Spleen (tissue), 11 donors: ENCODE results near the gene PALM. TPM values are rescaled to one million over a fixed set of nuclear protein-coding genes. Genes with fewer than 3 reads are reported as not detected.

Experiments used
- DNase-seq: peaks from one replicate; pipeline ENCODE4 v3.0.0-alpha.2; 2020
- H3K27ac ChIP-seq, 8 donors: fragments of 200-600 bp; sonication (generic) in 7 of 8; 1 replicate in 4 of 8; 2 replicates in 4 of 8; pipeline versions ENCODE4 v1.5.0 to v1.8.0; 2016 to 2021; ENCODE audit warnings: inconsistent platforms in 4 of 8, mild to moderate bottlenecking in 4 of 8, moderate library complexity in 1 of 8
- H3K27me3 ChIP-seq, 7 donors: fragments of 200-600 bp; sonication (generic) in 6 of 7; replicated peaks in 1 of 7; 1 replicate in 4 of 7; 2 replicates in 3 of 7; pipeline versions ENCODE4 v1.5.0 to v1.8.0; 2016 to 2021; ENCODE audit warnings: inconsistent platforms in 3 of 7, mild to moderate bottlenecking in 1 of 7
- H3K36me3 ChIP-seq, 6 donors: fragments of 200-600 bp; sonication (generic) in 5 of 6; 1 replicate in 4 of 6; 2 replicates in 2 of 6; pipeline versions ENCODE4 v1.5.0 to v1.8.0; 2016 to 2021; ENCODE audit warnings: inconsistent platforms in 2 of 6
- H3K4me1 ChIP-seq, 6 donors: fragments of 200-600 bp; sonication (generic) in 5 of 6; 1 replicate in 3 of 6; 2 replicates in 3 of 6; pipeline versions ENCODE4 v1.5.0 to v1.8.0; 2016 to 2021; ENCODE audit warnings: inconsistent platforms in 3 of 6
- H3K4me3 ChIP-seq, 8 donors: fragments of 200-600 bp; sonication (generic) in 7 of 8; 1 replicate in 4 of 8; 2 replicates in 4 of 8; pipeline versions ENCODE4 v1.5.0 to v1.8.0; 2016 to 2021; ENCODE audit warnings: inconsistent platforms in 4 of 8, mild to moderate bottlenecking in 4 of 8, moderate library complexity in 2 of 8
- H3K9me3 ChIP-seq, 8 donors: fragments of 200-600 bp; sonication (generic) in 7 of 8; 1 replicate in 4 of 8; 2 replicates in 4 of 8; pipeline versions ENCODE4 v1.5.0 to v1.8.0; 2016 to 2021; ENCODE audit warnings: inconsistent platforms in 4 of 8
- CTCF ChIP-seq, 11 experiments: fragments of 200-600 bp in 7 of 11; fragments of 450-650 bp in 4 of 11; sonication (generic) in 4 of 11; IDR thresholded peaks in 8 of 11; conservative IDR thresholded peaks in 3 of 11; 1 replicate in 7 of 11; 2 replicates in 4 of 11; pipeline versions ENCODE4 v1.4.0 to v1.8.0; 2016 to 2021; ENCODE audit warnings: antibody characterized with exemption in 11 of 11, inconsistent platforms in 4 of 11, mild to moderate bottlenecking in 1 of 11
- POLR2A ChIP-seq, 3 donors: fragments of 450-650 bp; IDR thresholded peaks; one replicate each; pipeline ENCODE4 v1.5.1; 2017; ENCODE audit warnings: antibody characterized with exemption in 3 of 3, mild to moderate bottlenecking in 1 of 3
- POLR2AphosphoS5 ChIP-seq, 3 donors: sonication (generic); formaldehyde crosslinking; IDR thresholded peaks; one replicate each; pipeline ENCODE4 v1.5.1; 2017; ENCODE audit warnings: antibody characterized with exemption in 3 of 3
- WGBS, 5 donors: extraction: QIAGEN DNeasy Blood & Tissue Kit in 3 of 5; methylation state at CpG; one replicate each; pipeline versions ENCODE4 v1.1.5 to v1.1.7; 2013 to 2018; 5-methylcytosine and 5-hydroxymethylcytosine counted together
- intact Hi-C: fragments of 100-400 bp; cut with DNase I; formaldehyde crosslinking; loops from one replicate; pipeline ENCODE4 v1.15.0; 2023; ENCODE audit warnings: low total_unique reads
- polyA plus RNA-seq, 3 donors: library from polyadenylated mRNA; stranded (reverse); fragments of 200-250 nt; gene quantifications; one replicate each; pipeline ENCODE4 v1.2.1, GENCODE V29; 2013
- total RNA-seq, 7 donors: library from RNA; depleted of rRNA in 3 of 7; stranded (reverse); fragments of >200 nt in 3 of 7; fragmentation: NEBNext Ultra II Directional in 4 of 7; extraction: Animal tissue kit (Norgen Biotek cat#: 25700) in 4 of 7; gene quantifications; one replicate each; pipeline versions ENCODE4 v1.1.0 to v1.2.1, GENCODE V29; 2016 to 2021
- donor health status: healthy with polysubstance abuse.
- donor health status: DM: no; HTN: no; CAD: no; lungs with moderate emphysema.
- donor health status: DM: no; HTN: no; CAD: no.
- donor health status: Bipolar disorder and iron deficiency.
- donor health status: healthy.
- donor health status: DM: no; HTN: no; CAD: no.
- donor health status: DM: yes; HTN: yes; CAD: no.

Gene PALM
- total and polyA plus RNA-seq, 10 donors: 6.0 to 80.1 (median 27.0) TPM

DNA sequence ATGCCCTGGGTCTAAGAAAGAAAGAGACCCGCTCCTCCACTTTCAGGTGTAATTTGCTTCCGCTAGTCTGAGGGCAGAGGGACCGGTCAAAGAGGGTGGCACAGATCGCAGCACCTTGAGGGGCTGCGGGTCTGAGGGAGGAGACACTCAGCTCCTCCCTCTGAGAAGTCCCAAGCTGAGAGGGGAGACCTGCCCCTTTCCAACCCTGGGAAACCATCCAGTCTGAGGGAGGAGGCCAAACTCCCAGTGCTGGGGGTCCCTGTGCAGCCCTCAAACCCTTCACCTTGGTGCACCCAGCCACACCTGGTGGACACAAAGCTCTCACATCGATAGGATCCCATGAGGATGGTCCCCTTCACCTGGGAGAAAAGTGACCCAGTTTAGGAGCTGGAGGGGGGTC, 55.1 kb downstream of the PALM start:
- no peak for TF ChIP-seq CTCF (IDR thresholded peaks at IDR 0.05 in 8 of 11, conservative IDR thresholded peaks at IDR 0.05 in 3 of 11)
- no peak for TF ChIP-seq POLR2A (IDR thresholded peaks at IDR 0.05)
- no peak for TF ChIP-seq POLR2AphosphoS5 (IDR thresholded peaks at IDR 0.05)
- Histone ChIP-seq H3K27ac (no peak overlapping the region), H3K9me3 (peaks cover 0 to 13% (median 4%) of the 10 kb centered on the region in 8 donors), H3K4me3 (no peak overlapping the region), H3K27me3 (peaks cover 0 to 26% (median 0%) of the 10 kb centered on the region in 7 donors), H3K36me3 (no peaks in the 10 kb centered on the region), H3K4me1 (no peaks in the 10 kb centered on the region)
- no peak for DNase-seq
- 84 to 97% (median 92%) methylated on average over 5 to 6 of the region's 6 CpGs for WGBS, 5 donors
- intact Hi-C loops: no loop called here

- H3K4me1 ChIP-seq: no peaks in the 10 kb centered on the region
- H3K9me3 ChIP-seq: peaks cover 0 to 8% (median under 1%) of the 10 kb centered on the region in 8 donors
- H3K36me3 ChIP-seq: no peaks in the 10 kb centered on the region
- no peak for DNase-seq
- H3K4me3 ChIP-seq: no peak overlapping the region
- intact Hi-C loops: no loop called here
- no peak overlapping the region for H3K27ac ChIP-seq
- 83 to 90% (median 89%) methylated on average over 8 to 12 of the region's 12 CpGs for WGBS, 5 donors
- peaks cover 0 to 26% (median 0%) of the 10 kb centered on the region in 7 donors for H3K27me3 ChIP-seq
- TF ChIP-seq POLR2A (IDR thresholded peaks at IDR 0.05): no peak
- TF ChIP-seq POLR2AphosphoS5 (IDR thresholded peaks at IDR 0.05): no peak
- no peak for TF ChIP-seq CTCF (IDR thresholded peaks at IDR 0.05 in 8 of 11, conservative IDR thresholded peaks at IDR 0.05 in 3 of 11)
Measured at GRCh38 chr19:764301-764700, 55.6 kb downstream of the PALM start.

- DNase-seq: no peak
- peaks cover 0 to 3% (median 1%) of the 10 kb centered on the region in 6 donors for H3K4me1 ChIP-seq
- WGBS, 5 donors: 79 to 93% (median 81%) methylated on average over 3 to 7 of the region's 7 CpGs
- no peaks in the 10 kb centered on the region for H3K36me3 ChIP-seq
- intact Hi-C loops: no loop called here
- no peak overlapping the region for H3K4me3 ChIP-seq
- peaks cover 0 to 5% (median 0%) of the 10 kb centered on the region in 8 donors for H3K9me3 ChIP-seq
- TF ChIP-seq POLR2A (IDR thresholded peaks at IDR 0.05): no peak
- TF ChIP-seq CTCF (IDR thresholded peaks at IDR 0.05 in 8 of 11, conservative IDR thresholded peaks at IDR 0.05 in 3 of 11): no peak
- TF ChIP-seq POLR2AphosphoS5 (IDR thresholded peaks at IDR 0.05): no peak
- peaks cover 0 to 28% (median 0%) of the 10 kb centered on the region in 7 donors for H3K27me3 ChIP-seq
- no peak overlapping the region for H3K27ac ChIP-seq
Measured at GRCh38 chr19:765179-765738, 56.5 kb downstream of the PALM start.

DNA sequence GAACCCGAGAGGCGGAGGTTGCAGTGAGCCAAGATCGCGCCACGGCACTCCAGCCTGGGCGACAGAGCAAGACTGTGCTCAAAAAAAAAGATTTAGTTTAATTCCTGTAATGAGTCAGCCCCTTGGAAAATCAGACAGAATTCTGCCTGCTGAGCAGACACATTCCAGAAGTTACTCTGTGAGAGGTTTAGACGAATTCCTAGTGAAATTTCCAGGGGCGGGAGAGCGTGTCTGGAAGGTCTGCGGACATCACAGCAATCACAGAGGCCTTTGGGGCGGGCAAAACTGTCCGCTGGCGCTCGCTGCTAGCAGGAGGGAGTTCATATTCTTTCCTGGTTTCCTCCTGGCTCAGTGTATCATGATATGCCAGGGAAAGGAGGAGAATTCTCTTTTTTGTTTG, 59.7 kb downstream of the PALM start:
- intact Hi-C loops: no loop called here
- no peak for DNase-seq
- TF ChIP-seq POLR2A (IDR thresholded peaks at IDR 0.05): no peak
- no peak for TF ChIP-seq CTCF (IDR thresholded peaks at IDR 0.05 in 8 of 11, conservative IDR thresholded peaks at IDR 0.05 in 3 of 11)
- TF ChIP-seq POLR2AphosphoS5 (IDR thresholded peaks at IDR 0.05): no peak
- WGBS, 5 donors: 71 to 84% (median 81%) methylated on average over 14 of the region's 14 CpGs
- H3K27ac ChIP-seq: no peak overlapping the region
- peaks cover 0 to 14% (median 11%) of the 10 kb centered on the region in 6 donors for H3K4me1 ChIP-seq
- no peaks in the 10 kb centered on the region for H3K36me3 ChIP-seq
- H3K27me3 ChIP-seq: peaks cover 0 to 39% (median 0%) of the 10 kb centered on the region in 7 donors
- H3K9me3 ChIP-seq: no peaks in the 10 kb centered on the region
- H3K4me3 ChIP-seq: no peak overlapping the region
